Amniotic stem cell (primary cell): ENCODE measurements around the gene NTN4.
"Not testable (repeated sequence)": the region's sequence is repeated elsewhere in the genome, so short reads cannot be mapped to it uniquely, and the experiment has no call there.

Experiments used
- DNase-seq: peaks from one replicate; lab custom pipeline; 2025; lab: John Stamatoyannopoulos, UW

The NTN4 gene

GRCh38 chr12:95709152-95709551 is 81.4 kb downstream of the NTN4 start:
- DNase-seq = no peak

DNA sequence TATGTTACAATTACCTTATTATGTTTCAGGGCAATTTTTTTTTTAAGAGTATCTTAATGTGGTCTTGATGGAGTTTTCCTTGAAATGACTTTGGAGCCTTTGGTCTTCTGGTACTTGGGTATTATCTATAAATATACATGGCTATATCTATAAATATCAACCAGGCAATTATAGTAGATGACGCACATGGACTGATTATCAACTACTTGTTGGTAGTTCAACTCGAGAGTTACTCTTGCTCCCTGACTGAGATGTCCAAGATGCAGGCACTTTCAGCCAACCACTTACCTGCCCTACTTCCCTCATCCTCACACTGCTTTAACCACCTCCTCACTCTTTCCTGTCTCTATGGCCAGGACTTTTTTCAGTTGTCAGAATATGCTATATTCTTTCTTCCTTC is 85.4 kb downstream of the NTN4 start:
- no peak for DNase-seq

GRCh38 chr12:95703986-95704385 is 86.6 kb downstream of the NTN4 start:
- DNase-seq = no peak

GRCh38 chr12:95701722-95702418 is 88.7 kb downstream of the NTN4 start:
- no peak for DNase-seq

DNA sequence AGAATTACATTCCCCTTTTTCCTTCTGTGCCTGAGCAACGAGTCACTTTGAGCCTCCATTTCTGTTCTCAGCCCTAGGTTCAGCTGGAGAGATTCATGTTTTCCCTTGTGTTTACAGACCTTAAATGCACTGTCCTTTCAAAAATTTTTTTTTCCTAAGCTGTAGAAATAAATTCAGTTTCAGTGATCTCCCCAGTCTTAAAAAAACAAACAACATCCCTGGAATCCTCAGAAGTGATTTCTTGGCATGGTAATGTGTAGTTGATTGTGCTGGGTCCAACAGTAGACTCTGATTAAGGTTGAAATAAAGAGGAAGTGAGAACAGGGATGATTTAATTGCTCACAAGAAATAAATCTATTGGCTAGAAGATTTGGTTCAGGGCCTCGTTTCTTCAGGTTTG is 89.3 kb downstream of the NTN4 start:
- DNase-seq = no peak

DNA sequence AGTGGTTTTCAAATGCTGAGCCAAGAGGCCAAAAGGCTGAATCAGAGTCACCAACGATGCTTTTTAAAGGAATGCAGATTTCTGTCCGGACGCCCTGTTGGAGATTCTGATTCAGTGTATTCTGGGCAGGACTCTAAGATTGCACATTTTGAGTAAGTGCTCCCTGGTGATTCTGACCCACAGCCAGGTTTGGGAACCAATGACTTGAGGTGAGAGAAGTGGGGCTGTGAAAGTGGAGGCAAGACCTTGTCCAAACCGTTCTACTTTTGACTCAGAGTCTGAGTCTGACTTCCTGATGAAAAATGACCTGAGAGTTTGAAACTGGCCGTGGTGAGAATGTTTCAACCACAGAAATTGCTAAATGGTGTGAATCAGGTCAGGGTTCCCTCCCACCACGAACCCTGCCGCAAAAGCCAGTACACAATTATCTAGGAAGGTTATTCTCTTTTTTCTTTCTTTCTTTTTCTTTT is 90.2 kb downstream of the NTN4 start:
- DNase-seq = no peak

DNA sequence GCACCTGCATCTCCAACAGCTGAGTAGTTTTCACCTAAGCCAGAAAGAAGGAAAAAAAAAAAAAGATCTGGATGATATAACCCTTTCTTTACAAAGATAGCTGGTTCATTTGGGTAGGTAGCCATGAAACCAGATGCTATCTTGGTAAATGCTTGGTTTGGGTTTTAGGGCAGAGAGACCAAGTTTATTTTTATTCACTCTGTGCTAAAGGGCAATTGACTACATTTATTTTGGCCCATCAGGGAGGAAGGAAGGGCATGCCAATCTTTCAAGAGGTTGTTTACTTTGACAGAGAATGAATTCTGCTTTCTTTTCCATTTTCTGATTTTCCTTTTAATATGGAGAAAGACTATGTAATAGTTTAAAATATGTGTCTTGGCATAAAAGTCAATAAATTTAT is 91.0 kb downstream of the NTN4 start:
- no peak for DNase-seq

DNA sequence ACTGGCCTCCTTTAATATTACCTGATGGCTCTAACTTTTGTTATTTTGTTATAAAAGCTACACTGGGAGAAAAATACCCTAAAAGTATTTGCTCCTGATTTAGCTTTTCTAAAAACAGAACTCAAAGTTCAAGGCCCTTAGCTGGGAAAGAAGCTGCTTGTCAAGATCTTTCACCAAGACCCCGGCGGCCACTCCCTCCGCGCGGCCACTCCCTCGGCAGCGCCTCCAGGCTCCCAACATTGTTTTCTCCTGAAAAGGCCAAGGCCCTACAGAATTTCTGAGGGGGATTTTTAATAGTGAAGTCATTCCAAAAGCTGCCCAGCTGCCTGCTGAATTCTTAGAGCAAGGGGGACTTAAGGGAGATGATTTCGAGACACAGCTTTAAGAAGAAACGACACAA is 96.4 kb downstream of the NTN4 start:
- DNase-seq = no peak

GRCh38 chr12:95693689-95694088 is 96.9 kb downstream of the NTN4 start:
- no peak for DNase-seq

DNA sequence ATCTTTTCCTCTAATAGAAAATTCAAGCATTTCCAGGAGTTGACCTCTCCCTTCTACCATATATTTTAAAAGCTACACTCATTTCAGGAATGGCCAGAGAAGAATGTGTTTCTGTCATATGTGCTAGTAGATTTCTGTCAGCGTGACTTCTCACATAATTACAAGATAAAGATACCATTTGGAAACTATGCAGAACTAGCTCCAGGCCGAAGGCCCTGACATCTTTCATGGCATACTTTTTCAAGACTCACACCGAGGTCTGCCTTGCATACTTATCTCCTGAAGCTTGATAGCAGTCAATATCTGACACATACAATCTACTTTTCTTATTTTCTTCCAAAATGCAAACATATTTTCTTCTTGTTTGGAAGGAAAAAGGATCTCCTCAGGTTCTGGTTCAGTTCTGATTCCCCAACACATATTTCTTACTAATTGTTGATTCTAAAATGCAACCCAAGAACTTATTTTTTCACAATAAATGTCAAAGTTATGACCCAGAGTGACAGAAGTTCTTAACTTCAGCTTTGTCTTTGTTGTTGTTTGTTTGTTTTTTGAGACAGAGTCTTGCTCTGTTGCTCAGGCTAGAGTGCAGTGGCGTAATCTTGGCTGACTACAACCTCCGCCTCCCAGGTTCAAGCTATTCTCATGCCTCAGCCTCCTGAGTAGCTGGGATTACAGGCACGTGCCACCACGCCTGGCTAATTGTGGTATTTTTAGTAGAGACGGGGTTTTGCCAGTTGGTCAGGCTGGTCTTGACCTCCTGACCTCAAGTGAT is 99.5 kb downstream of the NTN4 start:
- no peak for DNase-seq

DNA sequence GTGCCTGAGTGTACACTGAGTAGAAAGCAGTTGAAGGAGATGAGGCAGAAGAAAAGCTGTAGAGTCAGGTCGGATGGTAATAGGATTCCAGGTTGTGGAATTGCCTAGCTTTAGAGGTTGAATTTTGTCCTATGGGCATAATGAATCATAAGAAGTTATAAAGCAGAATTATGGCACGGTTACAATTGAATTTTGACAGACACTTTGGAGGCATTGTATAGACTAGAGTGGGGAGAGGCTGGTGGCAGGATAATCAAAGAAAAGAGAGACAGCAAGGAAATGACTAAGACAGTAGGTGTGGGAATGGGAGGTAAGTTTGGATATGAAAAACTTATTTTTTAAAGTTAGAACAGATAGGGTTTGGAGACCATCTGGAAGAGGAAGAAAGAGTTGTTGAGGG is 102.6 kb downstream of the NTN4 start:
- DNase-seq = no peak

DNA sequence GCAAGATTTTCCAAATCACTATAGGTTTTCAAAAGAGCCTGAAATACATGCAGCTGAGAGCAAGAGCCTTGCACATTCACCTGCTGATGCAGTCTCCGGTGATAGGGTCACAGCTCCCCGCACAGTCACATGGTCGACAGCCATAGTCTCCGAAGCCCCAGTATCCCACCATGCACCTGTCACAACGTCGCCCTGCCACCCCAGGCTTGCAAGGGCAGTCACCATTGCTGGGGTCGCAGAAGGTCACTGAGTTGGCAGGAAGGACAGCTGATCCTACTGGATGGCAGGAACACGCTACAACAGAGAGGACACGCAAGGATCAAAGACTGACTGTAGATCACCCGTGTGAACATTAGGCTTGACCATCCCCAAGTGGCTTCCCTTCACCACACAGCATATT is 107.1 kb downstream of the NTN4 start:
- no peak for DNase-seq

DNA sequence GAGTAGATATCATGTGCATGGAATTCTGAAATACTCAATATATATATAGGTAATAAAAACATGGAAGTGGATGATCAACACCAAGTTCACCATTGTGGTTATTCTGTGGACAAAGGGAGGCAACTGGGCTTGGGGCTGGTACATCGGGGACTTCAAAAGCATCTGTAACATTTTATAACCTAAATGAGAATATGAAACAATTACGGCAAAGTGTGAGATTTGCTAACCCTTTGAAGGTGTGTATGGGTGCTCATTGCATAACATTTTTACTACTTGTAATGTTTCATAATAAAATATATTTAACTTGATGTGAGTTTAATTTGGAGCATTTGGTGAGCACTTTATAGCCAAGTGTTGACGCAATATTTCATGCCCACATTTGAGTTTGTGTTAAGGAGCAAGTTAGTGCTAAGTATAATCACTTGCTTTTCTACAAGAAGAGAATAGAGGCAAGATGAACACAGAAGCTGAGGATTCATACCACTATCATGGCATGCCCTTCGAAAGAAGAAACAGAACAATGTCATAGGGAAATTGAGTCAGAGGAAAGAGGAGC is 109.3 kb downstream of the NTN4 start:
- DNase-seq = no peak

DNA sequence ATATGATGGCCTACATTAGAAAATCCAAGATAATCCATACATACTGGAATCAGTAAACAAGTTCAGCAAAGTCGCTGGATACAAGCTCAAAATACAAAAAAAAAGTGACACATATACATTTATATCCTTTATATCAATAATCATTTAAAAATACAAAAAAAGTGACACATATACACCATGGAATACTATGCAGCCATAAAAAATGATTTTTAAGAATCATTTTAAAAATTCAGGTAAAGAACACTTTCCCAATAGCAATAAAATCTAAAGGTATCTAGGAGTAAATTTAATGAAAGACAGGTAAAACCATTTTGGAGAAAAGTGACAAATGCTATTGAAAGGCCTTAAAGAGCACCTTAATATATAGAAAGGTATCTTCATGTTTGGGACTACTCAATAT is 111.9 kb downstream of the NTN4 start:
- no peak for DNase-seq

DNA sequence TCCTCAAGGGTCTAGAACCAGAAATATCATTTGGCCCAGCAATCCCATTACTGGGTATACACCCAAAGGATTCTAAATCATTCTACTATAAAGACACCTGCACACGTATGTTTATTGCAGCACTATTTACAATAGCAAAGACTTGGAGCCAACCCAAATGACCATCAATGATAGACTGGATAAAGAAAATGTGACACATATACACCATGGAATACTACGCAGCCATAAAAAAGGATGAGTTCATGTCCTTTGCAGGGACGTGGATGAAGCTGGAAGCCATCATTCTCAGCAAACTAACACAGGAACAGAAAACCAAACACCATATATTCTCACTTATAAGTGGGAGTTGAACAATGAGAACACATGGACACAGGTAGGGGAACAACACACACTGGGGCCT is 112.8 kb downstream of the NTN4 start:
- DNase-seq = not testable (repeated sequence)

GRCh38 chr12:95674631-95675030 is 115.9 kb downstream of the NTN4 start:
- DNase-seq = no peak

DNA sequence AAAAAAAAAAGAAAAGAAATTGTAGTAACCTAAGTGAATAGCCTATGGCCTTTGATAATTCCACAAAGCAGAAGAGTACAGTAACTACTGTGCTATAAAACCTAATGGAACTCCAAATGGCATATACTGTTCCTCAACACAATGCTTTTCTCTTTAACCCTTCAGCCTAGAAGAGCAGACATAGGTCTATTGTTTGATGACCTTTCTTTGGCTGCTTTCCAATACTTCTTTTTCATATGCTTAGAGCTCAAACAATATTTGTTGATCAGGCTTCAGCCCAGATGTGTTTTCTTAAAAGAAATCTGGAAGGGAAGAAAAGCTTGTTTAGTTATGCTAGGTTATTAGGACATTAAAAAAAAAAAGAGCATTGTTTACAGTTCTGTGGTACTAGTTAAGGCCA is 116.4 kb downstream of the NTN4 start:
- DNase-seq = no peak

- DNase-seq = no peak
These were observed 117.0 kb downstream of the NTN4 start for GRCh38 chr12:95673576-95673975.

- no peak for DNase-seq
These were observed 118.4 kb downstream of the NTN4 start for GRCh38 chr12:95672166-95672565.

DNA sequence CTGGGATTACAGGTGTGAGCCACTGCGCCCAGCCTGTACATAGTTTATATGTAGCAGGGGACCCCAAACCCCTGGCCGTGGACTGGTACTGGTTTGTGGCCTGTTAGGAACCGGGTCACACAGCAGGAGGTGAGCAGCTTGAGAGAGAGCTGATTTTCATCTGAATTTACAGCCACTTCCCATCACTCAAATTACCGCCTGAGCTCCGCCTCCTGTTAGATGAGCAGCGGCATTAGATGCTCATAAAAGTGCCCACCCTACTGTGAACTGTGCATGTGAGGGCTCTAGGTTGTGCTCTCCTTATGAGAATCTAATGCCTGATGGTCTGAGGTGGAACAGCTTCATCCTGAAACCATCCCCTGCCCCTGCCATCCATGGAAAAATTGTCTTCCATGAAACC is 119.3 kb downstream of the NTN4 start:
- DNase-seq = no peak

- no peak for DNase-seq
These were observed 127.0 kb downstream of the NTN4 start for GRCh38 chr12:95663525-95663924.

- no peak for DNase-seq
These were observed 129.2 kb downstream of the NTN4 start for GRCh38 chr12:95661360-95661759.

DNA sequence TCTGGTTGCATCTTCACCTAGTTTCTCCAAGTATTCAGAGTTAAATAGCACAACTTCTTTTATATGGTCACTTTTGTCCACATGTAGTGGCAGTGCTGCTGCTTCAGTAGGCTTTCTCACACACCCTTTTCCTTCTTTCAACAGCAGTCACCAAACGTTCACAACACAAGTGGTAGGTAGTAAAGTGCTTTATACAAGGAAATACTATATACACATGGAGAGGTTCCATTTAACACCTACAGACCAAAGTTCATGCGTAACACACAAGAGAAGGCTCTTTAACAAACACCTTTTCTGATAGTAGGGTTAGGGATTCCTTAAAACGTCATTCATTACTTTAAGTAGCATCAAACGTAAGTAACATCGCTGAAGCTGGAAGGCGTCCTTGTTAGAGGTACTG is 132.2 kb downstream of the NTN4 start:
- no peak for DNase-seq
